HG03354 (cell line): ENCODE measurements around the gene PLCD3.
A peak's percentile ranks its signal among the peaks of the same experiment; 100 is the strongest.

Experiments
- ATAC-seq: cut with Tn5 transposase; IDR thresholded peaks from one replicate; pipeline ENCODE4 v1.9.1; 2021; ENCODE audit warnings: mild to moderate bottlenecking; ENCODE audit not compliant: unreplicated experiment, poor library complexity, severe bottlenecking

Gene PLCD3

DNA sequence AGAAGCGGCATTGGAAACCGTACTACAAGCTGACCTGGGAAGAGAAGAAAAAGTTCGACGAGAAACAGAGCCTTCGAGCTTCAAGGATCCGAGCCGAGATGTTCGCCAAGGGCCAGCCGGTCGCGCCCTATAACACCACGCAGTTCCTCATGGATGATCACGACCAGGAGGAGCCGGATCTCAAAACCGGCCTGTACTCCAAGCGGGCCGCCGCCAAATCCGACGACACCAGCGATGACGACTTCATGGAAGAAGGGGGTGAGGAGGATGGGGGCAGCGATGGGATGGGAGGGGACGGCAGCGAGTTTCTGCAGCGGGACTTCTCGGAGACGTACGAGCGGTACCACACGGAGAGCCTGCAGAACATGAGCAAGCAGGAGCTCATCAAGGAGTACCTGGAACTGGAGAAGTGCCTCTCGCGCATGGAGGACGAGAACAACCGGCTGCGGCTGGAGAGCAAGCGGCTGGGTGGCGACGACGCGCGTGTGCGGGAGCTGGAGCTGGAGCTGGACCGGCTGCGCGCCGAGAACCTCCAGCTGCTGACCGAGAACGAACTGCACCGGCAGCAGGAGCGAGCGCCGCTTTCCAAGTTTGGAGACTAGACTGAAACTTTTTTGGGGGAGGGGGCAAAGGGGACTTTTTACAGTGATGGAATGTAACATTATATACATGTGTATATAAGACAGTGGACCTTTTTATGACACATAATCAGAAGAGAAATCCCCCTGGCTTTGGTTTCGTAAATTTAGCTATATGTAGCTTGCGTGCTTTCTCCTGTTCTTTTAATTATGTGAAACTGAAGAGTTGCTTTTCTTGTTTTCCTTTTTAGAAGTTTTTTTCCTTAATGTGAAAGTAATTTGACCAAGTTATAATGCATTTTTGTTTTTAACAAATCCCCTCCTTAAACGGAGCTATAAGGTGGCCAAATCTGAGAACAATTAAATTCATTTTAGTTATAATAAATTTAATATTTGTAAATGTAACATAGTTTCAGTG is 17.7 kb upstream of the PLCD3 start:
- ATAC-seq = no peak

- ATAC-seq = peak; percentile 24
These were observed 16.8 kb upstream of the PLCD3 start for GRCh38 chr17:45149037-45149668.

GRCh38 chr17:45148183-45149036 is 16.1 kb upstream of the PLCD3 start, which contains the start of gene HEXIM1:
TSS of gene HEXIM1 (plus strand) at chr17:45148475. CDS start at chr17:45149191, 716 bp downstream.
- peak; percentile 72 for ATAC-seq

- ATAC-seq = no peak
These were observed 15.4 kb upstream of the PLCD3 start for GRCh38 chr17:45147581-45148182.

DNA sequence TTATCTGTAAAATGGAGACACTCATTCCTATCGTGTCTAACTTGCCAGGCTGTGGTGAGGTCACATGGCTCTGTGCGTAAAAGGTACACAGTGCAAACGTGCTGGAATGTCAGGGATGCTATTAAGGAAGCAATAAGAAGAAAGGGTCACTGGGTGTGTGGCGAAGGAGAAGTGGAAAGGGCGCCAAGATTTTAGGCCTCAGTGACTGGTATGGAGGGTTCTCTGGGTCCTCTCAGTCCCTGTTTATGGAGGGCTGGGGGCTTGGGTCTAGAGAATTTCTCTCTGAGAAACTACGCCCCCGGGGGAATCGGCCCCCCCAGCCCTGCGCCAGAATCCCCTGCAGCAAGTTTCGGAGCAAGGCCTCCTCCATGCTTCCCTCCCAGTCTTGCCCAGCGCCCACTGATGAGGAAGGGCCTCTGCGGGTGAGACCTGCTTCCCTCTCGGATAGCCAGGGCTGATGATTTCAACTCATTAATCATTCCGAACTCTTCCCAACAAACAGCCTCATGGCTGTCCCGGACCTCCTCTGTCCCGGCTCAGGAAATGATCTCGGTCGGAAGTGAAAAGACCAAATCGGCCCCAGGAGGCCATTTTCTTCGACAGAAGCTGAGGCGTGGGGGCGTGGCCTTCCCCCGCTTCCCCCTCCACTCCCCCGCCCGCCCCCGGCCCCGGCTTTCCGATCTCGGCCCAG is 14.7 kb upstream of the PLCD3 start:
- ATAC-seq = no peak

DNA sequence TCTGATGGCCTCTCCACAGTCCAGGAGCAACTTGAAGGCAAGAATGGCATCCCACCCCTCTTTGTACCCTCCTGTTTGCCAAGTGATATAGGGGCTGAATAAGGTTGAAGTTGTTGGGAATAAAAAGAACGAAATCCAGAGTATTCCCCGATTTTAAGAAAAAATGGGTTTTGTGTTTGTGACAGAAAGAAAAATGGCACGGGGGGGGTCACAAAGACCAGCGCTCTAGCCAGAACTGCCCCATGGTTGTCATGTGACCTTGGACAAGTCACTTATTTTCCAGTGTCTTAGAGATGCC is 14.2 kb upstream of the PLCD3 start:
- ATAC-seq = no peak

DNA sequence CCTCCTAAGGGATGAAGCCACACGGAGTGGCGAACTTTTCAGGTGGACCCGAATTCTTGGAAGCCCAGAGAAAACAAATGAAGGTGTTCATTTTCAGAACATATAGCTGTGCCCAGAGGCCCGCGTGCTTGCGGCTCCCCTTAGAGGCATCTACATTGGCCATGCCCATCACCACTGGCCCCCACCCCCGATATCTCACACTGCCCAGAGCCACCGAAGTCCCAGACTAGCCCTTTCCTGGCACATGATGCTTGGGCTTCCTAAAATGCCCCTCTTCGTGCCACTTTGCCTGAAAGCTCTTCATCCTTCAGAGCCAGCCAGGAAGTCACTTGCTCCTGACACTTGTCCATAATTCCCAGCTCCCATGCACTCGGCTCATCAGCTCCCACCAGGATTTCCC is 13.9 kb upstream of the PLCD3 start:
- ATAC-seq = no peak

DNA sequence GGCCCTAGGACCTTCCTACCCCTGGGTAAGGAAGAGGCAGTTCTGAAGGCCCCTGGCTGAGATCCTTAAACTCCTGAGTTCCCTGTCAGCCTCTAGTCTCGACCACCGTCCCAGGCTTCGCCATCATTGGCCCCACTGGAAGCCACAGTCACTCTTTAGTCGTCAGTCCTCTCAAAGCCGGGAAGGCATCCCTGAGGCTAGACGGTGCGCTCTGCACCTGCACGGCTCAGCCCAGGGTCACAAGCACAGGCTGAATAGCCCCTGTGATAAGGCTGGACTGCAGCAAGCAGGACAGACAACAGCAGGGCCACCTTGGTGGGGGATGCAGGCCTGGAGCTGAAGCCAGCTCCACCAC is 12.7 kb upstream of the PLCD3 start:
- ATAC-seq = no peak

- no peak for ATAC-seq
These were observed 12.1 kb upstream of the PLCD3 start for GRCh38 chr17:45144199-45145034.

- ATAC-seq = no peak
These were observed 11.5 kb upstream of the PLCD3 start for GRCh38 chr17:45143767-45144198.

GRCh38 chr17:45143094-45143670 is 10.9 kb upstream of the PLCD3 start:
- no peak for ATAC-seq

- ATAC-seq = no peak
These were observed 7.2 kb upstream of the PLCD3 start for GRCh38 chr17:45139533-45139920.

DNA sequence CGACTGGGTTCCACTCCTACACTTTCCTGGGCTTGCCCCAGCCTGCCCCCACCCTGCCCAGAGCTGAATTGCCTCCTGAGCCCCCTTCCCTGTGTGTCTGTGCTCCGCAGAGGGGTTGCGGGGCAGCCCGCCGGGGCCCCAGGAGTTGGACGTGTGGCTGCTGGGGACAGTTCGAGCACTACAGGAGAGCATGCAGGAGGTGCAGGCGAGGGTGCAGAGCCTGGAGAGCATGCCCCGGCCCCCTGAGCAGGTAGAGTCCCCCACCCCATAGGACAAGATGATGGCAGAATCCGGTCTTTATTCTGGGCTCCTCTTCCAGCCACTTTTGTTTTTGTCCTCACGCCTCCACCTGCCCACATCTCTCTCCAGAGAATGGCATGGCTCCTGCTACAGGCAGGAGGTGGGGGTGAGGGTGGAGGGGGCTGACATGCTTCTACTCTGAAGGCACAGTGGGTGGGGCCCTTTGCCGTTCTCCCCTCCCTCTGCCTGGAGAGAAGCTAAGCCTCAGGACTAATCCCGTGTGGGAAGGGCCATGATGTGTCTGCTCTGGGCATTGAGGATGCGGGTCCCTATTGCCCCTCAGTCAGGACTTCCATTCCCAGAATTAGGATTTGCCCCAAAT is 6.7 kb upstream of the PLCD3 start:
- no peak for ATAC-seq

DNA sequence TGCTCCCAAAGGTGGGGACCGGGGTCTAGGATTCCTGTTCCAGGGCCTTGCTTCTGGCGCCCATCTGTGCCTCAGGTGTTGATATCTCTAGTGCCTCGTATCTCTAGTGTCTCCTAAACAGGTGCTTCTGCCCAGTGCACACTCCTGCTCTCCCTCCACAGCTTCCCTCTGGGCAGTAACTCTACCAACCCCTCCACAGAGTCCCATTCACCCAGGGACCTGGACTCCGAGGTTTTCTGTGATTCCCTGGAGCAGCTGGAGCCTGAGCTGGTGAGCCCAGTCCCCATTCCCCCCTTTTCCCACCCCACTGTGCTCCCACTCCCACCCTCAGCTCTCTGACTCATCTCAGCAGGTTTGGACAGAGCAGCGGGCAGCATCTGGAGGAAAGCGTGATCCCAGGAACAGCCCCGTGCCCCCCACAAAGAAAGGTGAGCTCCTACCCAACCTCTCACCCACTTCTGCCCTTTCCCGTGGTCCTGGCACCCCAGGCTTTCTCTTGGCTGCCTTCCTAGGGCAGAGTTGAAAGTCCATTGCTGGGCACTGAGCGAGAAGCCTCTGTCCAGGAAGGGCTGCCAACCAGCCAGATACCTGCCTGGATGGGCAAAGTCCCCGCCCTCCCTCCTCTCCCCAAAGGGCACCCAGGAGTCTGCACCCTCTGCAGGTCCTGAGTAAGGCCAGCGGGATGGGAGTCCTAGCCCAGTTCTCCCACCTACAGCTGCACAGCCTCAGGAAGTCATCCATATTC is 5.4 kb upstream of the PLCD3 start:
- no peak for ATAC-seq

DNA sequence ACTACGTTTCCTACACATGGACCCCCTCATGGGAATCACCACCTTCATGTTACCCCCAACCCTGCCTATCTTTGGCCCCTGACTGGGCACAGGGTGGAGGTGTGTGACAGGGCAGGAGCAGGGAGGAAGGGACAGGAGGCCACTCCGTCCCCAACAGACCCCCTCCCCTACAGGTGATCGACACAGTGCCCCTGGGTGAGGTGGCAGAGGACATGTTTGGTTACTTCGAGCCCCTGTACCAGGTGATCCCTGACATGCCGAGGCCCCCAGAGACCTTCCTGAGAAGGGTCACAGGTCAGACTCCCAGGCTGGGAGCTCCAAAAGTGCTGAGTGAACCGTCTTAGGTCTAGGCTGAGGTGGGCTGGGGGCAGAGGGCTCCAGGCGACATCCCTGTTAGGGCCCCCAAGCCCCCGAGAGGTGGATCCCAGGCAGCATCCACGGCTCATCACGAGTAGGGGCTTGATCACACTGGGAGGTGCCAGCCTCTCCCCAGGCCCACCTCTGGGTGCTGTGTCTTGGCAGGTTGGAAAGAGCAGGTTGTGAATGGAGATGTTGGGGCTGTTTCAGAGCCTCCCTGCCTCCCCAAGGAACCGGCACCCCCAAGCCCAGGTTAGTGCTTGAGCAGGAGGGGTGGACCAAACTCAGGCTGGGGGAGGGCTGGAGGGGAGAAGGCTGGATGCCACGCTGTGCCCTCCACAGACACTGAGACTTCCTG is 4.7 kb upstream of the PLCD3 start:
- ATAC-seq = no peak

GRCh38 chr17:45135978-45136791 is 3.9 kb upstream of the PLCD3 start:
- no peak for ATAC-seq
